Measurements from ENCODE around the gene ERICH2.

ERICH2 gene

DNA sequence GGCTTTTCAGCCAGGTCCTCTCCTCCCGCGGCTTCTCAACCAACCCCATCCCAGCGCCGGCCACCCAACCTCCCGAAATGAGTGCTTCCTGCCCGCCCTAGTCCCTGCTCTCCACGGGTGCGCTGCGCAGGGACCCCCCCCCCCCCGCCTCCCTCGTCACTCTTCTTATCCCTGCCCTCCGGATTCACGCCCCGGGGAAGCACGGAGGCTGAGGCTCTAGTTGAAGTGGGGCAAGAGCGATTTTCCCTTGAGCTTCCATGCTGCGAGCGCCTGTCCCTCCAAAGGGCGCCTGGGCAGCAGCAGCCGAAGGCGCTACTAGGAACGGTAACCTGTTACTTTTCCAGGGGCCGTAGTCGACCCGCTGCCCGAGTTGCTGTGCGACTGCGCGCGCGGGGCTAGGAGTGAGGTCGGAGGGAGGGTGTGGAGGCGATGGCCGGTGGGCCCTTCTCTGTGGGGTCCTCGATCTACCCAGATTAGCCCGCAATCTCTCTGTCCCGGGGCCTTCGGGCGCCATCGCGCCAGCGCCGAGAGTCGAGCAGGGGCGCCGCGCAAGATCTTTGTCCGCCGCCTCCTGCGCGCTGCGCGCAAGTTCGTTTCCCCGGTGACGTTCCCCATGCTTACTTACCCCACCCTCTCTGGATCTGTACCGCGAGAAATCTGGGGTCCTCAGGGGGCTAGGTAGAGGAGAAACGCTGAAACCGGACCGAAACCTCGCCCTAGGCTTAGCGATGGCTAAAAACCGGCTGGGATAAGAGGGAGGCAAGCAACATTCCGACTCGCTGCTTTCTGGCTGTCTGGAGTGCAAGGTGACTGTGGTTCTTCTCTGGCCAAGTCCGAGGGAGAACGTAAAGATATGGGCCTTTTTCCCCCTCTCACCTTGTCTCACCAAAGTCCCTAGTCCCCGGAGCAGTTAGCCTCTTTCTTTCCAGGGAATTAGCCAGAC, 47.2 kb downstream of the ERICH2 start:
- no peak for DNase-seq

DNA sequence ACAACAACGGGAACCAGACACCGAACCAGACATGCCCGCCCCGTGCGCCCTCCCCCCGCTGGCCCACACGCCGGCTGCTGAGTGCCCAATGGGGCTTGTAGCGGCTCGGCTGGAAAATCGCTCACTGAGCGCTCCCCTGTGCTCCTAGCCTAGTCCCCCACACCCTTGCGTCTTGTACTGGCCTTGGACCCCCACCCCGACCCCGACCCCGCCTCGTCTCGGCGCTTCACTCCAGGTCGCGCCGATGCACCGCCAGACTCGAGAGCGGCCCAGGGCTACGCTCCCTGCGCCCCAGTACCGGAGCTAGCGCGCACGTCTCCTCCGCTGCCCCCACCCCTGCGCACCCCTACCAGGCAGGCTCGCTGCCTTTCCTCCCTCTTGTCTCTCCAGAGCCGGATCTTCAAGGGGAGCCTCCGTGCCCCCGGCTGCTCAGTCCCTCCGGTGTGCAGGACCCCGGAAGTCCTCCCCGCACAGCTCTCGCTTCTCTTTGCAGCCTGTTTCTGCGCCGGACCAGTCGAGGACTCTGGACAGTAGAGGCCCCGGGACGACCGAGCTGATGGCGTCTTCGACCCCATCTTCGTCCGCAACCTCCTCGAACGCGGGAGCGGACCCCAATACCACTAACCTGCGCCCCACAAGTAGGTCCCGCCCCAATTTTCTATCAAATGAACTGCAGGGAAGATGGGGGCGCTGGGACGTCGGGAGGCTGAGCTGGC, 48.0 kb downstream of the ERICH2 start:
- DNase-seq: no peak

DNA sequence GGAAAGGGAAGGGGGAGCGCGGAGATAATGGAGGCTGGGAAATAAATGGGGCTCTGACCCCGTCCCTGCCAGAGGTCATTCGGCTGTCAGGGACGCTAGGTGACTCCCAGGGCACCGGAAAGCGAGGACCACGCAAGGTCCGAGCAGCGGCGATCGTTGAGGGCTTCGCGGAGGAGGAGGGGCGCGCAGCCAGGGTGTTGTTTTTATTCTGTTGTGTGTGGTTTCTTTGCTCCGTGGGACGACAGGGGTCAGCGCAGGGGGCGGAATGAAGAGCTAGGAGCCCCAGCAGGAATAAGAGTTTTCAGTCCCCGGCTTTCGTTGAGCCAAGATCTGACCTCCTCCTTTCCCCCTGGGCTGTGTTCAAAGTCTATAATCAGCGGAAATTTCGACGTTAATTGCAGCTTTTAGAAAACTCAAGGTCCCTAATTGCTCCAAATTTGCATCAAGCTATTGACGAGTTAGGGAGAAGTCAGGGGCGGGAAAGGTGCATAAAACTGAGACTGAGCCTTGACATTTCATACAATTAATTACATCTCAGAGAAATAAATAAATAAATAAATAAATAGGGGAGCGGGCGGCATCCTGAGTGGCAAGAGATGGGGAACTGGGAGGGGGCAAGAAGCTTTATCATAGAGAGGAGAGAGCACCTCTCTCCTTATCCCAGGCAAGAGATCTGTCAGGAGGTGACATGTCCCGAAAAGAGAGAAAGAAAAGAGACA, 48.7 kb downstream of the ERICH2 start:
- DNase-seq: no peak

DNA sequence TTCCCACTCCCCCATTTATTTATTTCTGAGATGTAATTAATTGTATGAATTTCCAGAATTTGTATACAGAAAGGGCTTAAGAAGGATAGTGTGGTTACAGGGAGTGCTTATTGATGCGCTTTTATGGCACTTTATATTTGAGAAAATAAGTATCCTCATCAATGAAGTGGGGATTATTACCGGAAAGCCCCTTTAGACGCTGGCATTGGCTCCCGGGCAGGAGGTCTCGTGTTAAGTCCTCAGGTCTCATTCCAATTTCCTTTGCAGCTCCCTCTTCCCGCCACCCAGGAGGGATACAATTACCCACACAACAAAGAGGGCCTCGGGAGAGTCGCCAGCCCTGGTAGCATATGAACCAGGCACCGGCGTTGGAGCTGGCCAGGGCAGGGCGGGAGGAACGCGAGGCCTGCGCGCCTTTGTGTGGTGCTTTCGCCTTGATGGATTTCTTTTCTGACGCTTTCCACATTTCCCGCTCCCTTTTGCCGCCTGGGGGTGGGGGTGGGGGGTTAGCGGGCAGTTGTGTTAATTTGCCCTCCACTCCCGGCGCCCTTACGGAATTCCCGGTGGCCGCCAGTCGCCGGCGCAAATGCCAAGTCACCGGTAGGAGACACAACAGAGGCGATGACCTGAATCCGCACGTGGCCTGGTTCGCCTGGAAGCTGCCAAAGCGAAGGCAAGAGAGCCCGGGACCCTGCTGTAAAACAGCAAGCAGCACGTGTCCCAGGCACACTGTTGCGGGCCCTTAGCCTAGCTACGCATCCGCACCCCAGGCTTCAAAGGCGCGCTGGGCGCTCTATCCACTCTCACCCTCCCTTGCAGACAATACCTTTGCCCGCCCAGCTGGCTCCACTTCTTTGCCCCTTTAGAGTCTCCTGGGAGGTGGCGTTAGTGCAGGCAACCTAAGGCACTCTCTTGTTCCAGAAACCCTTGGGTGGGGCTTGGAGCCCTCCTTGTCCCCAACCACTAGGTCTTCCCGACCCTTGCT, 49.8 kb downstream of the ERICH2 start:
- DNase-seq: no peak

DNA sequence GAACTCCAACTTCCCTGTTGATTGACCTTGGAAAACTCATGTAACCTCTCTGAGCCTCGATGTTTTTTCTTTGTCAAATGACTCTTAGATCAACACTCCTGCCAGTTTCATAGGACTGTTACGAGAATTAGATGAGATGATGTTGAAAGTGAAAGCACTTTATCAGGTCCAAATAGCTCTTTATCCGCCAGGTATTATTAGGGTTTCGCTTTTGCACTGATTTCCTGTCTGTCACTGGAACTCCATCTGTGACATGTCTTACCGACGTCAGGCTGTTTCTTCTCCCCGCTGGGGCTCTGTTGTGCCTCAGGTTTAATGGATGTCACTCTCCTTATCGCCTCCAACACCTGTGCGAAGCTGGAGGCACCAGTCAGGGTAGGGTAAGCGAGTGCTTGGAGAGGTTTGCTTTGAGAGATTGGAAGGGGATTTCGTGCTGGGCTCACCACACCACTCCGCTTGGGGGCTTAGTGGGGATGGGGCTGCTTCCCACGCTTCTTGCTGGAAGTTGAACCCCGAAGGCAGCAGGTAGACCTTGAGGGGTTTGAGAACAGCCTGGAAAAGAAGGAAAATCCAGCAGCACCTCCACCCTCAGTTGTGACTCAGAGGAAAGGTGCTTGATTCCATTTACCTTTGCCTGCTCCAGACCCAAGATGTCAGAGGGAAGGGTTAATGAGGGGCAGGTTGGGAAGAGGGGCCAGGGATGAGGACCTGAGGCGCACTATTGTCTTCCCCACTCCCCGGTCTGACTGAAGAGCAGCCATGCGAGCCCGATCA, 50.8 kb downstream of the ERICH2 start:
- DNase-seq: peak; percentile 68

DNA sequence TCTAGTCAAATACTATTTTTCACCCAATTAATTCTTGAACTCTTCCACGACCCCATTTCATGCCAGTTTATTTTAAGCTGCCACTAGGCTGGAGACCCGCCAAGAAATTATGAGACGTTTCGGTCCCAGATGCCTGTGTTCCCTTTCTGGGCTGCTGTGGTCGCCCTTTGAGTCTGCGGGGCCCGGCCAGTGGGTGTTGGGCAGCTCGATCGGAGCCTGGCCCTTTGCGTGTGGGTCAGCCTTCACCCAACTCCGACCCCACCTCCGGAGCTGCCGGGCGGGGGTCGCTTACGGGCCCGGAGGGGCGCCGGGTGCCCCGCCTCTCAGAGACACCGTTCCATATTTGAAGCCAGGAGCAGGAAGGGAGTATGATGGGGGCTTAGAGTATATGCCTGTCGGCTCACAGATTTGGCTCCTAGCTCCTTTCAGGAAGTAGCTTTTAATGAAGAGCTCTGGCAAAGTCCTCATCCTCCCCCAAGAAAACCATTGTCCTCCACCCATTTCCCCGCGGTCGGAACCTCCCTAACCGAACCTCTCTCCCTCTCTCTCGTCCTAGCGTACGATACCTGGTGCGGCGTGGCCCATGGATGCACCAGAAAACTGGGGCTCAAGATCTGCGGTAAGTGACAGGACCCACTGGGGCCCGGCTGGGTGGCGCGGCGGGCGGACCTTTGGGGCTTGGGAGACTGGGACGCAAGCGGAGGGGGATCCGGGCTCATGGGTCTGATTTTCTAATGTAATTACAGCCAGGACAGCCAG, 51.5 kb downstream of the ERICH2 start:
- no peak for DNase-seq

DNA sequence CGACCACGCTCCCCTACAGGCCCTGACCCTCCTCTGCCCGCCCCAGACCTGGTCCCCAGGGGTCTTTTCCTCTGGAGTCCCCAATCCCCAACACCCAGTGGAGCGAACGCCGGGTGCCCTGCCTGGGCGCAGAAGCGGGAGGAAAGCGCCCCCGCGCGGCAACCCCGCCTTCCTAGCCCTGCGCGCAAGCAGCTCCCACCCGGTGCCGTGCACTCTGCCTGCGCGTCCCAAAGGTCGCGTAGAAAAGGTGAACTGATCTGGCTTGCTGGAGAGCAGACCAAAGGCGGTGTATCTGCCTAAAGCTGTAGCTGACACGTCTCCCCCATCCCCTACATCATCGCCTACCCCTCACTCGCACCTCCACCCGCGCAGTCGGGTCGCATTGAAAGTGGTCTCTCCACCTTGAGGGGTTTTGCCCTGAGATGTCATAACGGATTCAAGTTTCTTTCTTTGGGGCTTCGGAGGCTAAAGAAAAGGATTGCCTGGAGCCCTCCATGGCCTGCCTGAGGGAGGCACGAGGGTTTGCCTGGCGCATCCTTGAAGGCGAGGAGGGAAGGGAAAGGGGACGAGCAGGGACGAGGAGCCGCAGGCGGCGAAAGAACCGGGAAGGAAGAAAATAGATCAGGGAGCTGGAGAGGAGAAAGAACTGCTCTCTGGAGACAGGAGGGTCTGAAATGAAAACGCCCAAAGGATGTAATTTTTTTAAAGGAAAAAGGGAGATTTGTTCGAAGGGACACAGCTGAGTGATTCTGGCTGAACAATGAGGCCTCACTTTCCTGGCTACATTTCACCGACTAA, 52.3 kb downstream of the ERICH2 start:
- no peak for DNase-seq

DNA sequence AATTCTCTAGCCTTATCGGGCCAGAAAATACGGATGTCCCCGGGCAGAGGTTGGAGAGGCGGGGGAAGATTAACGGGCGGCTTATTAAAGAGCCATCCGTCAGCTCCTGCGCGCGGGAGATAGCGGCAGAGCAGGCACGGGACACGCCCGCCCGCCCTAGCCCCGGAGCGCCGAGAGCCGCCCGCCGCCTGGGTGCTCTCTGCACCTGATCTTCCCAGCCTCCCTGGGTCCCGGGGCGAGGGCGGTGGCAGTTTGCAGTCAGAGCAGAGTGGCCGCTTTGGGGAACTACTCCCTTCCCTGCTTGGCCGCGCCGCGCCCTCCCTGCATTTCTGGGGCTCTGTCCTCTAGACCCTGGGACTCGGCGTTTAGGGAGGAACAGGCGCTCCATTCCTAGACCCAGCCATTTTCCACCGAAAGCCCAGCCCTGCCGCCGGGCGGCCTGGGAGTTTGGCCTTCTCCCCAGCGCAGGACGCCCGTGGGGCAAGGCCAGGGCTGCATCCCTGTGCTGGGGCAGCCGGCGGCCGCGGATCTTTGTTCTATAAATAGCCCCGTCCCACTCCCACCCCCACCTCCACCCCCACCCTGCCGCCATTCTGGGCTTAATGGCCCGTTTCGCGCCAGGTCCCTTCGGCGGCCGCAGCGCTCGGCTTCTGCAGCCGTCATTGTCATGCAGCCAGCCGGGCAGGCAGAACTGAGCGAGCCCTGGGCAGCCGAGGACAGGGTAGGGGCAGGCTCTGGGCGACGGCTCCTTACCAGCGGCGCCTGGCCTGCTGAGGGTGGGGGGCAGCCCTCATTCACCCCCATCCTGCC, 53.1 kb downstream of the ERICH2 start:
- DNase-seq: no peak

DNA sequence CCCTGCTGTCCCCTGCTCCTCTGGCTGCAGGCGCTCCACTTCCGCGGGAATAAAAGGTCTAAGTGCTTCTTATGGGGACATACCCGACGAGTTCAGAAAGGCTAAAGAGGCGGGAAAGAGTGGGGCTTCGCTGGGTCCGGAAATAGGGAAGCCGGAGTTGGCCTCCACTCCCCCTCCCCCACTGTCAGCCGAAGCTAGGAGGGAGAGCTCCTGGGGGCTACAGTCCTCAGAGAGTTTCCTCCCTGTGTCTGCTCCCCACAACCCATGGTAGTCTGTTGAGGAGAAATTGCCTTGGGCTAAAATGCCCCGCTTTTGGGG, 53.7 kb downstream of the ERICH2 start:
- DNase-seq: no peak

DNA sequence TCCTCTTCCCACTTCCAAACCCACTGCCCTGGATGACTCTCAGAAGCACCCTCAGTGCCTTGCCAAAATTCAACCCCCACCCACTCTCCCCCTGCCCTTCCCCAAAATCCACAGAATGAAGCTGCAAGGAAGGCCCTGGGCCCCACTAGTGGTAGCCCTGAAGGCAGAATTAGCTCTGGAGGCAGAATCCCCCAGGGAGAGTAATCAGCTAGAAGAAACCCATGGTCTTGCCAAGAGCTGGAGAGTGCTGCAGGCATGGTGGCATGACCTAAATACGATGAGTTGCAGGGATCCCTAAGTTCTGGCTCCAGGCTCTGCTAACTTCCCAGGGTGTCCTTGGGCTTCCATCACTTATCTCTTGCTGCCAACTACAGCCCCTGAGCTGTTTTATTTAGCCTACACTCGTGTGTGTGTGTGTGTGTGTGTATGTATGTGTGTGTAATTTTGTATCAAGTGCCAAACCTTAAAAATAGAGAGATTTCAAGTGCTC, 54.4 kb downstream of the ERICH2 start:
- no peak for DNase-seq

DNA sequence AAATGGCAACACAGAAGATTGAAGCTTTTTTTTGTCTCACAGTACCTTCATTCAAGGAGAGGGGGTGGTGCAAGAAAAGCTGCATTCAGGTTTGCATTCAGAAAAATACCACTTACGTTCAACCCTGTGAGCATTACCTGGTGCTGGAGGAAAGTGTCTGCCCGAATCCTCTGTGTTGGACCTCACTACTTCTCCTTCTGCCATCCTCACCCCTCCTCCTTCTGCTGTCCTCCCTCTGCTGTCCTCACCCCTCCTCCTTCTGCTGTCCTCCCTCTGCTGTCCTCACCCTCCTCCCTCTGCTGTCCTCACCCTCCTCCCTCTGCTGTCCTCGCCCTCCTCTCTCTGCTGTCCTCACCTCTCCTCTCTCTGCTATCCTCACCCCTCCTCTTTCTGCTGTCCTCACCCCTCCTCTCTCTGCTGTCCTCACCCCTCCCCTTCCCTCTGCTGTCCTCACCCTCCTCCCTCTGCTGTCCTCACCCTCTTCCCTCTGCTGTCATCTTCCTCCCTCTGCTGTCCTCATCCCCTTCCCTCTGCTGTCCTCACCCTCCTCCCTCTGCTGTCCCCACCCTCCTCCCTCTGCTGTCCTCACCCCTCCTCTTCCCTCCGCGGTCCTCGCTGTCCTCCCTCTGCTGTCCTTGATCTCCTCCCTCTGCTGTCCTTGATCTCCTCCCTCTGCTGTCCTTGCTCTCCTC, 57.8 kb downstream of the ERICH2 start:
- DNase-seq: no peak

DNA sequence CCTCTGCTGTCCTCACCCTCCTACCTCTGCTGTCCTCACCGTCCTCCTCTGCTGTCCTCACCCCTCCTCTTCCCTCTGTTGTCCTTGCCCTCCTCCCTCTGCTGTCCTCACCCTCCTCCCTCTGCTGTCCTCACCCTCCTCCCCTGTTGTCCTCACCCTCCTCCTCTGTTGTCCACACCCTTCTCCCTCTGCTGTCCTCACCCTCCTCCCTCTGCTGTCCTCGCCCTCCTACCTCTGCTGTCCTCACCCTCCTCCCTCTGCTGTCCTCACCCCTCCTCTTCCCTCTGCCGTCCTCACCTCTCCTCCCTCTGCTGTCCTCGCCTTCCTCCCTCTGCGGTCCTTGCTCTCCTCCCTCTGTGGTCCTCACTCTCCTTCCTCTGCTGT, 58.3 kb downstream of the ERICH2 start:
- no peak for DNase-seq

DNA sequence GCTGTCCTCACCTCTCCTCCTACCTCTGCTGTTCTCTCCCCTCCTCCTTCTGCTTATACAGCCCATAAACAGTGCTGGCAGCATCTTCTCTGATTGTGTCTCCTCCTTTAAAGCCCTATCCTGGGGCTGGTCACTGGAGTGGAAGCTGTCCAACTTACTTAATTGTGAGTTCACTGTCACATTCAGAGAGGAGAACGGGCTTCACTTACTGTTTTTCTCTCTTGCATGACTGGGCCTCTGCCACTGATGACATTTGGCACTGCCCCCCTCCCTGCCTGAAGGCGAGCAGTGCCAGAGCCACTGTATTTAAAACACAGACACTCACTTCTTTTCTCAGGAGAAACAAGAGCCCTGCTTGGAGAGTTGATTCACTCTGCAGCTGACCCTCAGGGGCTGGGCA, 58.9 kb downstream of the ERICH2 start:
- no peak for DNase-seq

DNA sequence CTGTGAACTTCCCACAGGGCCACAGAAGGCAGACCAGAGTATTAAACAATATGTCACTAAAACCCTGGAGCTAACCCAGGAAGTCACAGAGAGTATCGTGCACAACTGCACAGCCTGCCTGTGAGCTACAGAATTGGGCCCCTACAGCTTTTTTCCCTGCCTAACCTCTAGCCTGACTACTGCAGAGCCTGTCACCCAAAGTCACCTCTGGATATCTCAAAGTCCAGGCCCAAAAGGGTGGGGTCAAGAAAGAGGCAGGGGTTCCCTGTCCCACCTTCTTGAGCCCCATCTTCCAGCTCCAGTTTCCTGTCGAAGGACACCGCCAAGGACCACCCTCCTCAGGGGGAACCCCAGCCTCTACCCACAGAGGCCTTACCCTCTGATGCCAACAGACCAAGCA, 60.0 kb downstream of the ERICH2 start:
- no peak for DNase-seq

DNA sequence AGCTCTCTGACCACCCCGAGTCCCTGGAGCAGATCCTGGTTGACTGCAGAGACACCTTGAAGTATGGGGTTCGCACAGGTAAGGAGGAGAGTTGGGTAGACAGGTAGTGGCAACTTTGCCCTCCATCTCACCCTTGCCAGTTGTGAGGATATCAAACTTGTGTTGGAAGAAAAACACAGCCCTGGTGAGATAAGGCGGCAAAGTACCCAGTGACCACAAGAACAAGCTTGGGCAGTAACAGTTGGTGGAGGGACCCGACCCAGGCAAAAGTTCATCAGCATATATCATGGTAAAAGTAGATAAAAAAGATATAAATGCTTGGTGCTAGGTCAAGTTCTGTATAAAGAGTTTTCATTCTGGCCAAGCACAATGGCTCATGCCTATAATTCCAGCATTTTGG, 60.9 kb downstream of the ERICH2 start:
- no peak for DNase-seq

DNA sequence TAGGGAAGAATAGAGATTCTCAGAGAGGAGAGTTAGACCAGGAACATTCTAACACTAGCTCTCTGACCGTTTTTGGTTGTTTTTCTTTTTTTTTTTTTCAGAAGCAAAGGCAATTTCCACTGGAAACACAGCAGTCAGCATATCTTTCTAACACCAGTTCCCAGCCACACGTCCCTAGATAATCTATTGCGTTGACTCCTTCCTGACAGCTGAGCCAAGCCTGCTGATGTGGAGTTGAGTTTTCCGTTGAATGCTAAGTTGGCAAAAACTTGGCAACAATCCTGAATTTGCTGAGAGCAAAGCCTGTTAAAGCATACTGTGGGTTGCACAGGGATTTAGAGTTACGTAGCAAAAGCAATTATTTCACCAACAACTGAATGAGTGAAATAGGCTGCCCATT, 65.8 kb downstream of the ERICH2 start:
- DNase-seq: no peak

DNA sequence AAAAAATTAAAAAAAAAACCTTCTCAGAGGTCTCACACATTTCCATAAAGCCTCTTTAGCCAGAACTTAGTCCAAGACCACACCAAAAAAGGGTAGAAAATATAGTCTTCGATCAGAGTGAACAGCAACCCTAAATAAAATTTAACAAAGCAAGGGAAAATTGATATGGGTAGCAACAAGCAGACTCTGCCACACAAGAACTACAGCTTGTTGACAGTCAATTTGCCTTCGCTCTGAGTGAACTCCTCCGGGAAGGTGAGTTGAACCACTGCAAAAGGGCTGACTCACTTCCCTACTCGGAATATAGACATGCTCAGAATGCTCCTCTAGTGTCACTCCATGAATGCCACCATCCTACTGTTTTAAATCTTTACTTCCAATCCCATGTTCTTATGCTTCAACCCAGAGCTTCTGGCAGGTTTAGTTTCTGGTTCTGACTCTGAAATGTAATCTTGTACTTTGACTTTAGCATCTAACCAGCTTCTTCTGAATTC, 70.6 kb downstream of the ERICH2 start:
- DNase-seq: no peak

DNA sequence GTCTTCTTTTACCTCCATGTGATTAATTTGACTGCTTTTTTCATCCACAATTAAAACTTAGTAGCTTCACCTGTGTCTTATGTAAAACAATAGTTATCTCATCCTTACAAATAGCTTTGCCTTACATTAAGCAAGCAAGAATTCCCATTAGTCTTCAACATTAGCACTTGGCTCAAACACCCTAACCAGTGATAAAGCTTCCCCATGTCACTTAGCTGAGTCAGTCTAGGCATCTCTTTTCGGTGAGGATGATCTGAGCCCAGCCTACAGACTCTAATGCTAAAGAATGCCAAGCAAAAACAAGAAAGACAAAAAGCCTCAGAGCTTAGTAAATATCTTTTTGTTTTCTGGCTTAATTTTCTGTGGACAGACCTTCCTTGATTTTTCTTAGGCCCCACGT, 72.6 kb downstream of the ERICH2 start:
- DNase-seq: no peak

All from CD4-positive, alpha-beta T cell treated with Interleukin-17A for 1 hour (primary cell).